ENCODE measurements around the gene KIF20B. TPM values are rescaled to one million over a fixed set of nuclear protein-coding genes. Genes with fewer than 3 reads are reported as not detected.
A peak's percentile ranks its signal among the peaks of the same experiment; 100 is the strongest.

KIF20B gene
- total and polyA plus RNA-seq, 12 donors = 0.54 to 8.2 (median 2.7) TPM

DNA sequence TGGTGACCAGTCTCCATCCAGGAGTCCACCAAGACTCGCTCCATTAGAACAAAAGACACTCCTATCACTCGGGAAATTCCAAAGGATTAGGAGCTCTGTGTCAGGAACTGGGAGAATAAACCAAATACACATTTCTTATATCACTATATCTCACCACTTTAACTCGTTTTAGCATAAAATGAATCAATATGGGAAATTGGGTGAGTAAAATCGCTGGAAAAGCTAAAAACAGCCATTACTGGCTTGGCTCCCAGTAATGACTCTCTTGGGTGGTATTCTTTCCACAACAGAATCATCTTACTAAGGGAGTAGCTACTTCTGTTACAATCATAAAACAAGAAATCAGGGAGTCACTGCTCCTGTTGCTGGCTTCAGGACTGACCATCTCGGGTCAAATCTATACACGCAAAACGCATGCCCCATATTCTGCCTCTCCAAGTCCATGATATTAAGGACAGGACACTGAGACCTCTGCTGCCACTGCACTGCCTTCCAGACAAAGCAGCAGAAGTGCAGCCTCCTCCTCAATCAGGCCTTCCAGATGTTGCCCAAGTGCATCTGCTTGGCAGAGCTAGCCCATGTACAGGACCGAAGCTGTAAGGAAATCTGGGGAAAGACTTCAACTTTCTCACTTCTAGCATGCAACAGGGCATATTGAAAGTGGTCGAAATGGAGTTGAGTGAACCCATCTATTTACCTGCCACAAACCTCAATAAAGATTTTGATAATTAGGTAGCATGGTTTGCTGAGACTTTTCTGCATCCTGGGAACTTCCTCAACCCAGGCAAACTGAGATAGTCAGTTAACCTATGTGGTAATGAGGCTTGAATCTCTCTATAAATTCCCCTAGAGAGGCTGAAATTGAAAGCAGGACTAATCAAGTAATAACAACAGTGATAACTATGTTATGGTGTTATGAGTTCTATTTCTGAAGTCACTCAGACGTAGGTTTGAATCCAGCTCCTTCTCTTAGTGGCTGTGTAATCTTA, 42.0 kb upstream of the KIF20B start:
- no peak overlapping the region for H3K27ac ChIP-seq
- intact Hi-C loops (cut with DNase I) = no loop called here
- DNase-seq = no peak
- no peaks in the 10 kb centered on the region for H3K36me3 ChIP-seq (replicated peaks in 1 of 2)
- H3K9me3 ChIP-seq (replicated peaks in 1 of 3) = no peaks in the 10 kb centered on the region
- no peak overlapping the region for H3K4me3 ChIP-seq
- no peaks in the 10 kb centered on the region for H3K27me3 ChIP-seq
- WGBS, 4 donors = 79 to 88% (median 82%) methylated on average over 10 of the region's 10 CpGs
- TF ChIP-seq POLR2A (IDR thresholded peaks at IDR 0.05) = no peak
- TF ChIP-seq, protein P1, sequence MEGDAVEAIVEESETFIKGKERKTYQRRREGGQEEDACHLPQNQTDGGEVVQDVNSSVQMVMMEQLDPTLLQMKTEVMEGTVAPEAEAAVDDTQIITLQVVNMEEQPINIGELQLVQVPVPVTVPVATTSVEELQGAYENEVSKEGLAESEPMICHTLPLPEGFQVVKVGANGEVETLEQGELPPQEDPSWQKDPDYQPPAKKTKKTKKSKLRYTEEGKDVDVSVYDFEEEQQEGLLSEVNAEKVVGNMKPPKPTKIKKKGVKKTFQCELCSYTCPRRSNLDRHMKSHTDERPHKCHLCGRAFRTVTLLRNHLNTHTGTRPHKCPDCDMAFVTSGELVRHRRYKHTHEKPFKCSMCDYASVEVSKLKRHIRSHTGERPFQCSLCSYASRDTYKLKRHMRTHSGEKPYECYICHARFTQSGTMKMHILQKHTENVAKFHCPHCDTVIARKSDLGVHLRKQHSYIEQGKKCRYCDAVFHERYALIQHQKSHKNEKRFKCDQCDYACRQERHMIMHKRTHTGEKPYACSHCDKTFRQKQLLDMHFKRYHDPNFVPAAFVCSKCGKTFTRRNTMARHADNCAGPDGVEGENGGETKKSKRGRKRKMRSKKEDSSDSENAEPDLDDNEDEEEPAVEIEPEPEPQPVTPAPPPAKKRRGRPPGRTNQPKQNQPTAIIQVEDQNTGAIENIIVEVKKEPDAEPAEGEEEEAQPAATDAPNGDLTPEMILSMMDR (IDR thresholded peaks at IDR 0.05) = no peak
- no peaks in the 10 kb centered on the region for H3K4me1 ChIP-seq (replicated peaks in 1 of 2)

DNA sequence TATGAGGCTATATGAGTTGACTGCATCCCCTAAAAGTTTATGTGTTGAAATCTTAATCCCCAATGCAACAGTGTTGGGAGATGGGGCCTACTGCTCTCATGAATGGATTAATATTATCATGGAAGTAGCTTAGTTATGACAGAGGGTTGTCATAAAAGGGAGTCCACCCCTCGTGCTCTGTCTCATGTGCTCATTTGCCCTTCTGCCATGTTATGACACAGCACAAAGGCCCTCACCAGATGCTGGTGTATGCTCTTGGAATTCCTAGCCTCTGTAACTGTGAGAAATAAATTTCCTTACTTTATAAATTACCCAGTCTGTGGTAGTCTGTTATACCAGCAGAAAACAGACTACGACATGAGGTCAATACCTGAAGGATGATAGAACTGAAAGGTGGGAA, 38.8 kb upstream of the KIF20B start:
- TF ChIP-seq POLR2A (IDR thresholded peaks at IDR 0.05) = no peak
- TF ChIP-seq, protein P1 (IDR thresholded peaks at IDR 0.05) = no peak
- Histone ChIP-seq H3K4me1 (replicated peaks in 1 of 2) (no peaks in the 10 kb centered on the region), H3K36me3 (replicated peaks in 1 of 2) (no peaks in the 10 kb centered on the region), H3K9me3 (replicated peaks in 1 of 3) (no peaks in the 10 kb centered on the region), H3K27me3 (no peaks in the 10 kb centered on the region), H3K4me3 (no peak overlapping the region), H3K27ac (no peak overlapping the region)
- WGBS, 4 donors = 85 to 95% (median 92%) methylated on average over 2 of the region's 2 CpGs
- DNase-seq = no peak
- intact Hi-C loops (cut with DNase I) = no loop called here

DNA sequence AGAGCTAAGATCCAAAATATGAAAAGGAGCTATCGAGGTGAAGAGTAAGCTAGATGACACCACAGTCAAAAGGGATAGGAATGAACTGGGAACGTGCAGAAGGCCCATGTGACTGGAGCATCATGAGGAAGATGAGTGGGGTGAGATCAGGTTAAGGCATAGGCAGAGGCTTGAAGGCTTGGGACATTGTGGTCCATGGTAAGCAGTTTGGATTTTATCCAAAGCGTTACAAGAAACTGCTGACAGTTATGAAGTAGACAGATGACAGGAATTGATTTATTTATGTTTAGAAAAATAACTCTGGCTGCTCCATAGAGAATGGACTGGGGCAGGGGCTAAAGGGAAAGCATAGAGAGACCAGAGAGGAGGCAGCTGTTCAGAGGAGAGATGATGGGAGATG, 38.2 kb upstream of the KIF20B start:
- Histone ChIP-seq H3K4me3 (no peak overlapping the region), H3K9me3 (replicated peaks in 1 of 3) (no peaks in the 10 kb centered on the region), H3K36me3 (replicated peaks in 1 of 2) (no peaks in the 10 kb centered on the region), H3K27ac (no peak overlapping the region), H3K27me3 (no peaks in the 10 kb centered on the region), H3K4me1 (replicated peaks in 1 of 2) (no peaks in the 10 kb centered on the region)
- no peak for TF ChIP-seq POLR2A (IDR thresholded peaks at IDR 0.05)
- TF ChIP-seq, protein P1 (IDR thresholded peaks at IDR 0.05) = no peak
- DNase-seq = no peak
- 66 to 77% (median 74%) methylated on average over 3 of the region's 3 CpGs for WGBS, 4 donors
- intact Hi-C loops (cut with DNase I) = no loop called here

DNA sequence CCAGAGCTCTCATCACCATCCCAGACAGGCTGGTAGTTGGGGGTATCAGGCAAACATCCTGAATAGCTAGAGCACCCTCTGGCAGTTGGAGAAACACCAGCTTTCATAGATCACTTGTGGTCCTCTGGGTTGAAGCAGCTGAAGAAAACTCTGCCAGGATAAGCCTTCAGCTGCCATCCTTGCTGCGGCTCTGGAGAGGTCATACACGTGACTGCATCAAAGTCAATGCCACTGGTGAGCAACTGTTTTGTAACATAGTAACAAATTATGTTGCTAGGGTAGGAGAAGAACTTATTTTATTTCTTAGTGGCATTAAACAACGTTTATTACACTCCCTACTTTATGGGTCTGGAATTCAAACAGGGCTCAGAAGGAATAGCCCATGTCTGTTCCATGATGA, 37.2 kb upstream of the KIF20B start:
- Histone ChIP-seq H3K4me3 (no peak overlapping the region), H3K9me3 (replicated peaks in 1 of 3) (no peaks in the 10 kb centered on the region), H3K27me3 (no peaks in the 10 kb centered on the region), H3K4me1 (replicated peaks in 1 of 2) (no peaks in the 10 kb centered on the region), H3K27ac (no peak overlapping the region), H3K36me3 (replicated peaks in 1 of 2) (no peaks in the 10 kb centered on the region)
- no peak for TF ChIP-seq POLR2A (IDR thresholded peaks at IDR 0.05)
- DNase-seq = peak; percentile 24 to 59 (median 41)
- WGBS, 4 donors = 35 to 46% (median 37%) methylated on average over 3 of the region's 3 CpGs
- intact Hi-C loops (cut with DNase I) = no loop called here

All from adrenal gland (tissue), 12 donors.